IMR-90 (cell line): Measurements from ENCODE around the gene XKRX. TPM values are rescaled to one million over a fixed set of nuclear protein-coding genes. Genes with fewer than 3 reads are reported as not detected.

Source experiments
- ATAC-seq: fragments of 200-7000 bp; cut with Tn5 transposase; 2 replicates; pipeline ENCODE4 v1.9.1; 2020; ENCODE audit warnings: low read depth, mild to moderate bottlenecking, moderate library complexity
- BruUV-seq: library from RNA; stranded (reverse); fragments of 400-500 nt; replicated peaks from 2 replicates; lab custom pipeline; 2021; lab: Mats Ljungman, UMichigan
- CTCF ChIA-PET: fragments of 300-600 bp; formaldehyde crosslinking; extraction: SDS; loops from one replicate; lab custom pipeline; 2021; ENCODE audit warnings: antibody characterized with exemption; lab: Yijun Ruan, JAX
- POLR2A ChIA-PET: fragments of 300-600 bp; sonication (Branson Sonifier 250); formaldehyde crosslinking; loops from one replicate; lab custom pipeline; 2022; ENCODE audit warnings: antibody characterized with exemption; ENCODE audit not compliant: unreplicated experiment; lab: Charles Lee
- DNase-seq: peaks from one replicate; pipeline ENCODE4 v3.0.0; 2013
- H2AFZ ChIP-seq: replicated peaks from 2 replicates; pipeline ENCODE3; 2013; ENCODE audit warnings: low read length, mild to moderate bottlenecking; ENCODE audit not compliant: poor library complexity
- H2AK5ac ChIP-seq: 2 replicates; pipeline ENCODE4 v1.6.1; 2013; ENCODE audit warnings: low read depth, low read length, inconsistent platforms
- H2AK9ac ChIP-seq: replicated peaks from 2 replicates; pipeline ENCODE3; 2013; ENCODE audit warnings: mild to moderate bottlenecking, low read depth, low read length, moderate library complexity; ENCODE audit not compliant: poor library complexity
- H2BK120ac ChIP-seq: 2 replicates; pipeline ENCODE4 v1.6.1; 2013; ENCODE audit warnings: low read depth, low read length, inconsistent platforms
- H2BK15ac ChIP-seq: 3 replicates; pipeline ENCODE4 v1.6.1; 2013; ENCODE audit warnings: low read depth, low read length, inconsistent platforms
- H2BK20ac ChIP-seq: 2 replicates; pipeline ENCODE4 v1.6.1; 2013; ENCODE audit warnings: low read depth, mild to moderate bottlenecking, inconsistent platforms, low read length, moderate library complexity
- H2BK5ac ChIP-seq: 2 replicates; pipeline ENCODE4 v1.6.1; 2013; ENCODE audit warnings: mild to moderate bottlenecking, low read depth, low read length, inconsistent platforms; ENCODE audit not compliant: poor library complexity, severe bottlenecking
- H3K14ac ChIP-seq: replicated peaks from 2 replicates; pipeline ENCODE4 v1.6.1; 2013; ENCODE audit warnings: low read depth, low read length, inconsistent platforms
- H3K18ac ChIP-seq: 2 replicates; pipeline ENCODE4 v1.6.1; 2013; ENCODE audit warnings: low read depth, low read length, control low read depth
- H3K23ac ChIP-seq: 2 replicates; pipeline ENCODE4 v1.6.1; 2013; ENCODE audit warnings: low read depth, low read length, inconsistent platforms
- H3K27ac ChIP-seq: 2 replicates; pipeline ENCODE4 v1.5.1; 2013; ENCODE audit warnings: mild to moderate bottlenecking, control low read depth, low read length; ENCODE audit not compliant: insufficient read depth
- H3K27me3 ChIP-seq: 2 replicates; pipeline ENCODE4 v1.6.1; 2013; ENCODE audit warnings: low read length; ENCODE audit not compliant: control insufficient read depth, insufficient read depth
- H3K36me3 ChIP-seq: 2 replicates; pipeline ENCODE4 v1.6.1; 2013; ENCODE audit warnings: low read length, mixed read lengths; ENCODE audit not compliant: control insufficient read depth, insufficient read depth
- H3K4ac ChIP-seq: 2 replicates; pipeline ENCODE4 v1.6.1; 2013; ENCODE audit warnings: low read depth, low read length, inconsistent platforms
- H3K4me1 ChIP-seq: 2 replicates; pipeline ENCODE4 v1.6.1; 2013; ENCODE audit warnings: low read length, mixed read lengths; ENCODE audit not compliant: control insufficient read depth, insufficient read depth
- H3K4me2 ChIP-seq: 2 replicates; pipeline ENCODE4 v1.6.1; 2013; ENCODE audit warnings: low read depth, mild to moderate bottlenecking, control low read depth, low read length, moderate library complexity
- H3K4me3 ChIP-seq: 2 replicates; pipeline ENCODE4 v1.5.1; 2013; ENCODE audit warnings: low read depth, mild to moderate bottlenecking, control low read depth, low read length, moderate library complexity; ENCODE audit not compliant: insufficient read depth
- H3K56ac ChIP-seq: 2 replicates; pipeline ENCODE4 v1.6.1; 2013; ENCODE audit warnings: low read length, inconsistent platforms; ENCODE audit not compliant: insufficient read depth; ENCODE audit errors: extremely low read depth
- H3K79me1 ChIP-seq, 2 experiments: 2 replicates each; pipeline ENCODE4 v1.6.1; 2013; ENCODE audit warnings: low read length in 2 of 2, inconsistent platforms in 1 of 2, low read depth in 1 of 2
- H3K9ac ChIP-seq: 2 replicates; pipeline ENCODE4 v1.6.1; 2013; ENCODE audit warnings: low read depth, low read length, control low read depth
- H3K9me1 ChIP-seq: 2 replicates; pipeline ENCODE4 v1.6.1; 2013; ENCODE audit warnings: low read length, inconsistent platforms; ENCODE audit not compliant: insufficient read depth
- H3K9me3 ChIP-seq: 2 replicates; pipeline ENCODE4 v1.6.1; 2013; ENCODE audit warnings: low read length; ENCODE audit not compliant: control insufficient read depth, insufficient read depth
- H4K20me1 ChIP-seq: 2 replicates; pipeline ENCODE4 v1.6.1; 2013; ENCODE audit warnings: low read length, inconsistent platforms; ENCODE audit not compliant: insufficient read depth
- H4K5ac ChIP-seq: 2 replicates; pipeline ENCODE4 v1.6.1; 2013; ENCODE audit warnings: mild to moderate bottlenecking, low read depth, low read length, control low read depth
- H4K8ac ChIP-seq, 2 experiments: 2 replicates each; pipeline ENCODE4 v1.6.1; 2013; ENCODE audit warnings: low read depth in 2 of 2, low read length in 2 of 2, control low read depth in 1 of 2, inconsistent platforms in 1 of 2
- H4K91ac ChIP-seq: 2 replicates; pipeline ENCODE4 v1.6.1; 2013; ENCODE audit warnings: low read depth, low read length, inconsistent platforms; ENCODE audit not compliant: insufficient read depth
- BHLHE40 ChIP-seq: fragments of 150-350 bp; IDR thresholded peaks from 2 replicates; pipeline ENCODE4 v1.6.1; 2016; ENCODE audit warnings: mild to moderate bottlenecking, low read depth, low read length
- CEBPB ChIP-seq: IDR thresholded peaks from 2 replicates; pipeline ENCODE4 v1.6.1; 2012; ENCODE audit warnings: low read depth, low read length, improper control_type of control experiment
- CHD1 ChIP-seq: IDR thresholded peaks from 2 replicates; pipeline ENCODE4 v1.6.1; 2012; ENCODE audit warnings: low read depth, low read length, improper control_type of control experiment
- MAFK ChIP-seq: IDR thresholded peaks from 2 replicates; pipeline ENCODE4 v1.6.1; 2012; ENCODE audit warnings: low read depth, low read length, improper control_type of control experiment
- MXI1 ChIP-seq: IDR thresholded peaks from 2 replicates; pipeline ENCODE4 v1.6.1; 2012; ENCODE audit warnings: low read depth, mild to moderate bottlenecking, low read length, moderate library complexity, borderline replicate concordance
- NFE2L2 ChIP-seq: fragments of 150-350 bp; IDR thresholded peaks from 2 replicates; pipeline ENCODE4 v1.6.1; 2016; ENCODE audit warnings: low read depth, mild to moderate bottlenecking, low read length
- POLR2A ChIP-seq: IDR thresholded peaks from 2 replicates; pipeline ENCODE4 v1.6.1; 2012; ENCODE audit warnings: mild to moderate bottlenecking, low read depth, low read length
- RAD21 ChIP-seq: IDR thresholded peaks from 2 replicates; pipeline ENCODE4 v1.6.1; 2012; ENCODE audit warnings: low read length, improper control_type of control experiment
- SMC3 ChIP-seq: fragments of 150-350 bp; IDR thresholded peaks from 2 replicates; pipeline ENCODE4 v1.6.1; 2016; ENCODE audit warnings: low read depth, mild to moderate bottlenecking, antibody characterized with exemption, low read length, moderate library complexity
- WGBS, 2 experiments: methylation state at CpG; one replicate each; pipeline versions ENCODE4 v1.1.5 to v1.1.7; 2013; ENCODE audit warnings: missing lambda C conversion rate in 2 of 2; ENCODE audit not compliant: insufficient read length in 1 of 2; ENCODE audit errors: extremely low coverage in 2 of 2; 5-methylcytosine and 5-hydroxymethylcytosine counted together
- dilution Hi-C: fragments of 300-500 bp; cut with HindIII; formaldehyde crosslinking; loops from one replicate; pipeline ENCODE4 v1.14.3; 2018; ENCODE audit warnings: low sequenced_read_pairs; ENCODE audit not compliant: unreplicated experiment
- in situ Hi-C: fragments of 300-500 bp; cut with MboI; formaldehyde crosslinking; loops from 3 replicates; pipeline ENCODE4 v1.14.3; 2019; ENCODE audit warnings: low sequenced_read_pairs, inconsistent platforms, mixed read lengths
- intact Hi-C: fragments of 100-400 bp; cut with micrococcal nuclease; formaldehyde crosslinking; loops from 2 replicates; pipeline ENCODE4 v1.10.0; 2022
- polyA plus RNA-seq, 3 experiments: library from polyadenylated mRNA; depleted of rRNA; stranded (reverse); fragments of >200 nt; gene quantifications; 2 replicates each; pipeline ENCODE4 v1.2.3, GENCODE V29; 2012; ENCODE audit warnings: low replicate concordance in 1 of 3
- total RNA-seq: library from RNA; depleted of rRNA; stranded (reverse); fragments of >200 nt; gene quantifications from 2 replicates; pipeline ENCODE4 v1.2.3, GENCODE V29; 2012
- TF ChIP-seq, protein P1 (sequence below): fragments of 150-350 bp; IDR thresholded peaks from 2 replicates; pipeline ENCODE4 v1.6.1; 2016; ENCODE audit warnings: low read depth, mild to moderate bottlenecking, low read length, moderate library complexity, borderline replicate concordance
- TF ChIP-seq, protein P2 (sequence below): fragments of 150-350 bp; IDR thresholded peaks from 2 replicates; pipeline ENCODE4 v1.6.1; 2017; ENCODE audit warnings: mild to moderate bottlenecking, antibody characterized with exemption, low read length, low read depth
- TF ChIP-seq, protein P3 (sequence below): conservative IDR thresholded peaks from 2 replicates; pipeline ENCODE4 v1.5.1; 2012; ENCODE audit warnings: mild to moderate bottlenecking, low read depth, low read length, improper control_type of control experiment

XKRX gene
- total and polyA plus RNA-seq, 2 of the 4 experiments (the other 2 are of a cell fraction), result 0.39 to 0.90 TPM

DNA sequence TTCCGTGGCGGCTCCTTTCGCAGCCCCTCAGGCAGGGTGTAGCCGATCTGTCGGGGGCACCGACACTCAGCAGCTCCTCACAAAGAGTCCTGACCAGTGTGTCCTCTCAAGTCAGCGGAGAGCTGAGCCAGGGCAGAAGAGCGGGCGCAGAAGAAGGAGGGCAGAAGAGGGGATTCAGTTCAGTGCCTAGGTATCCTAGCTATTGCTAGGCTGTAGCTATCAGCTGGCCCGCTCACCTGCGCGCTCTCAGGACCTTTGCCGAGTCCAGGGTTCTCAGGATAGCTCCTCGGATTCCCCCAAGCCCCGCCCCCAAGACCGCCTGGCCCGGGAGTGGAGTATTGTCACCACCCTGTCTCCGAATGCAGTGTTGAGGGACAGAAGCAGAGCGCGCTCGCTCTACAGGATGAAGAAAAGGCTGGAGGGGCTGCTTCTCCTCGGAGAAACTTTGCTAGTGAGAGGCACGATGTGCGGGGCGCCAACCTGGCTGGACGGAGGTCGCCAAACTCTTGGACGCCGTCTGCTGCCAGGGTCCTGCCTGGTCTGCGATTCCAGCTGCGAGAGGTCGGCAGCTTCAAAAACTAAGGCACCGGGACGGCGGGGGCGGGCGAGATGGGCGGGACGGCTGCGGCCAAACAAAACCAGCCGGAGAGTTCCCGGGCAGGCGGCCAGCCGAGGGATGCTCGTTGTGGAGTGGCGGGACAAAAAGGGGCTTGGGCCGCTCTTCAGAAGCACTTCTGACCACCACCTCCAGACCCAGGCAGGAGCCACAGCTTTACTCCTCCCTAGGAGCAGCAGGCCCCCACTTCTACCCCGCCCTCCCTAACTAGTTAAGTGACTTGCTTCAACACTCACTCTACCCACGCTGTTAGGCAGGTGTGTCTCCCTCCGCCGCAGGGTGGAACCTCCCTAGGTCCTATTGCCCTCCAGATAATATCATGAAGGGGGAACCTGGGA, at the start of gene XKRX (continued):
- TF ChIP-seq NFE2L2 (no peak), POLR2A (no peak), MXI1 (no peak), MAFK (no peak), RAD21 (no peak)

DNA sequence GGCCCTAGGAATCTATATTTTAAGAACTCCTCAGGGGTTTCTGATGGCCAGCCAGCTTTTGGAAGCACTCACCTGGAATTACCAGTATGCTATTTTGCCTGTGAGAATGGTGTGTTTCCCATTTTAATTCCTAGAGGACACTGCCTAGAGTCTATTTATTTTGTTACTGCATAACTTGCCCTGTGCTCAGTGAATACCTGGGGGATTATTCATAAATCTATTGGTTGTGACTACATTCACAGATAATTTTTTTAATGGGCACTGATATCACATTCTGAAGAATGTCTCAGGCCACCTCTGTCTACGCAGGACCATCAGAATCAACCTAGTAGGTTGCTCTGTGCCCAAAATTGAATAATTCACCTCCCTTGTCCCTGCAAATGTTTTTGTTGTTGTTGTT, 47.5 kb upstream of the XKRX start:
- dilution Hi-C loops, result no loop called here
- no peaks in the 10 kb centered on the region for H3K9me3 ChIP-seq
- WGBS, 2 experiments, result no CpG with 5 or more reads among the region's 1 CpG
- CTCF ChIA-PET, result no interaction called here
- POLR2A ChIA-PET, result no interaction called here
- H3K56ac ChIP-seq, result no peak overlapping the region
- H3K79me1 ChIP-seq, result no peaks in the 10 kb centered on the region
- H3K9me1 ChIP-seq, result peaks cover 2% of the 10 kb centered on the region
- H3K27me3 ChIP-seq, result no peaks in the 10 kb centered on the region
- DNase-seq (peak; percentile 39), ATAC-seq (no peak)
- H3K4me1 ChIP-seq, result peaks cover 20% of the 10 kb centered on the region
- H3K14ac ChIP-seq, result no peak overlapping the region; the same call in 1 of the 2 replicates
- in situ Hi-C loops, result no loop called here
- H3K9ac ChIP-seq, result no peak overlapping the region
- no TSS peak for BruUV-seq
- H3K27ac ChIP-seq, result no peak overlapping the region
- peak overlapping the region; percentile 49; the same call in 1 of the 2 replicates for H2BK120ac ChIP-seq
- intact Hi-C loops, result no loop called here
- H3K36me3 ChIP-seq, result no peaks in the 10 kb centered on the region
- H3K18ac ChIP-seq, result 0 out of 2 replicates have a peak overlapping the region, but pooled peaks have one; percentile 38
- no peak overlapping the region; the same call in 1 of the 2 replicates for H3K4ac ChIP-seq
- H3K4me3 ChIP-seq, result no peak overlapping the region
- peak overlapping the region; percentile 73; the same call in 1 of the 2 replicates for H2BK20ac ChIP-seq
- H4K8ac ChIP-seq, result no peak overlapping the region
- no peaks in the 10 kb centered on the region for H4K20me1 ChIP-seq
- H2AK5ac ChIP-seq, result no peak overlapping the region
- H2AK9ac ChIP-seq, result no peak overlapping the region
- no peak overlapping the region; the same call in 1 of the 2 replicates for H4K5ac ChIP-seq
- peak overlapping the region; percentile 20; the same call in 1 of the 2 replicates for H3K23ac ChIP-seq
- H4K91ac ChIP-seq, result no peak overlapping the region
- H2BK5ac ChIP-seq, result no peak overlapping the region
- 0 out of 3 replicates have a peak overlapping the region, but pooled peaks have one; percentile 20 for H2BK15ac ChIP-seq
- H2AFZ ChIP-seq, result no peak overlapping the region
- no peak overlapping the region for H3K4me2 ChIP-seq
- TF ChIP-seq CEBPB, result no peak
- TF ChIP-seq RAD21, result no peak
- TF ChIP-seq, protein P1, sequence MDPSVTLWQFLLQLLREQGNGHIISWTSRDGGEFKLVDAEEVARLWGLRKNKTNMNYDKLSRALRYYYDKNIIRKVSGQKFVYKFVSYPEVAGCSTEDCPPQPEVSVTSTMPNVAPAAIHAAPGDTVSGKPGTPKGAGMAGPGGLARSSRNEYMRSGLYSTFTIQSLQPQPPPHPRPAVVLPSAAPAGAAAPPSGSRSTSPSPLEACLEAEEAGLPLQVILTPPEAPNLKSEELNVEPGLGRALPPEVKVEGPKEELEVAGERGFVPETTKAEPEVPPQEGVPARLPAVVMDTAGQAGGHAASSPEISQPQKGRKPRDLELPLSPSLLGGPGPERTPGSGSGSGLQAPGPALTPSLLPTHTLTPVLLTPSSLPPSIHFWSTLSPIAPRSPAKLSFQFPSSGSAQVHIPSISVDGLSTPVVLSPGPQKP, result no peak
- no peak for TF ChIP-seq SMC3
- TF ChIP-seq, protein P2, sequence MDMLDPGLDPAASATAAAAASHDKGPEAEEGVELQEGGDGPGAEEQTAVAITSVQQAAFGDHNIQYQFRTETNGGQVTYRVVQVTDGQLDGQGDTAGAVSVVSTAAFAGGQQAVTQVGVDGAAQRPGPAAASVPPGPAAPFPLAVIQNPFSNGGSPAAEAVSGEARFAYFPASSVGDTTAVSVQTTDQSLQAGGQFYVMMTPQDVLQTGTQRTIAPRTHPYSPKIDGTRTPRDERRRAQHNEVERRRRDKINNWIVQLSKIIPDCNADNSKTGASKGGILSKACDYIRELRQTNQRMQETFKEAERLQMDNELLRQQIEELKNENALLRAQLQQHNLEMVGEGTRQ, result no peak
- no peak for TF ChIP-seq CHD1
- no peak for TF ChIP-seq BHLHE40
- TF ChIP-seq, protein P3, sequence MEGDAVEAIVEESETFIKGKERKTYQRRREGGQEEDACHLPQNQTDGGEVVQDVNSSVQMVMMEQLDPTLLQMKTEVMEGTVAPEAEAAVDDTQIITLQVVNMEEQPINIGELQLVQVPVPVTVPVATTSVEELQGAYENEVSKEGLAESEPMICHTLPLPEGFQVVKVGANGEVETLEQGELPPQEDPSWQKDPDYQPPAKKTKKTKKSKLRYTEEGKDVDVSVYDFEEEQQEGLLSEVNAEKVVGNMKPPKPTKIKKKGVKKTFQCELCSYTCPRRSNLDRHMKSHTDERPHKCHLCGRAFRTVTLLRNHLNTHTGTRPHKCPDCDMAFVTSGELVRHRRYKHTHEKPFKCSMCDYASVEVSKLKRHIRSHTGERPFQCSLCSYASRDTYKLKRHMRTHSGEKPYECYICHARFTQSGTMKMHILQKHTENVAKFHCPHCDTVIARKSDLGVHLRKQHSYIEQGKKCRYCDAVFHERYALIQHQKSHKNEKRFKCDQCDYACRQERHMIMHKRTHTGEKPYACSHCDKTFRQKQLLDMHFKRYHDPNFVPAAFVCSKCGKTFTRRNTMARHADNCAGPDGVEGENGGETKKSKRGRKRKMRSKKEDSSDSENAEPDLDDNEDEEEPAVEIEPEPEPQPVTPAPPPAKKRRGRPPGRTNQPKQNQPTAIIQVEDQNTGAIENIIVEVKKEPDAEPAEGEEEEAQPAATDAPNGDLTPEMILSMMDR, result no peak
